NCI-H774 (cell line): Measurements from ENCODE around the gene CRIM1.

Source experiments
- DNase-seq: peaks from one replicate; lab custom pipeline; 2025; lab: John Stamatoyannopoulos, UW

Gene CRIM1

GRCh38 chr2:36371928-36372391 is 16.4 kb downstream of the CRIM1 start:
- DNase-seq = no peak

- DNase-seq = no peak
These were observed 17.8 kb downstream of the CRIM1 start for GRCh38 chr2:36373149-36373926.

GRCh38 chr2:36374585-36374984 is 19.0 kb downstream of the CRIM1 start:
- no peak for DNase-seq

GRCh38 chr2:36376319-36376765 is 20.8 kb downstream of the CRIM1 start:
- peak; percentile 54 for DNase-seq

- no peak for DNase-seq
These were observed 21.6 kb downstream of the CRIM1 start for GRCh38 chr2:36376992-36377738.

- DNase-seq = no peak
These were observed 24.3 kb downstream of the CRIM1 start for GRCh38 chr2:36379710-36380448.

GRCh38 chr2:36380624-36381481 is 25.3 kb downstream of the CRIM1 start:
- DNase-seq = no peak

GRCh38 chr2:36381993-36382392 is 26.4 kb downstream of the CRIM1 start:
- DNase-seq = no peak

GRCh38 chr2:36382472-36382871 is 26.9 kb downstream of the CRIM1 start:
- DNase-seq = no peak

GRCh38 chr2:36383726-36384125 is 28.1 kb downstream of the CRIM1 start:
- DNase-seq = no peak

- no peak for DNase-seq
These were observed 28.9 kb downstream of the CRIM1 start for GRCh38 chr2:36384454-36384853.

- DNase-seq = no peak
These were observed 30.0 kb downstream of the CRIM1 start for GRCh38 chr2:36385603-36386002.

GRCh38 chr2:36387258-36387916 is 31.8 kb downstream of the CRIM1 start:
- DNase-seq = no peak

- no peak for DNase-seq
These were observed 32.9 kb downstream of the CRIM1 start for GRCh38 chr2:36388472-36388871.

GRCh38 chr2:36389091-36389564 is 33.5 kb downstream of the CRIM1 start:
- DNase-seq = no peak

GRCh38 chr2:36389577-36389976 is 34.0 kb downstream of the CRIM1 start:
- DNase-seq = no peak

GRCh38 chr2:36392571-36393255 is 37.1 kb downstream of the CRIM1 start:
- DNase-seq = no peak

- DNase-seq = no peak
These were observed 38.2 kb downstream of the CRIM1 start for GRCh38 chr2:36393738-36394256.

GRCh38 chr2:36394804-36395203 is 39.2 kb downstream of the CRIM1 start:
- DNase-seq = no peak

GRCh38 chr2:36395866-36396265 is 40.3 kb downstream of the CRIM1 start:
- DNase-seq = no peak
